ENCODE measurements around the gene GABBR2.

Gene GABBR2

DNA sequence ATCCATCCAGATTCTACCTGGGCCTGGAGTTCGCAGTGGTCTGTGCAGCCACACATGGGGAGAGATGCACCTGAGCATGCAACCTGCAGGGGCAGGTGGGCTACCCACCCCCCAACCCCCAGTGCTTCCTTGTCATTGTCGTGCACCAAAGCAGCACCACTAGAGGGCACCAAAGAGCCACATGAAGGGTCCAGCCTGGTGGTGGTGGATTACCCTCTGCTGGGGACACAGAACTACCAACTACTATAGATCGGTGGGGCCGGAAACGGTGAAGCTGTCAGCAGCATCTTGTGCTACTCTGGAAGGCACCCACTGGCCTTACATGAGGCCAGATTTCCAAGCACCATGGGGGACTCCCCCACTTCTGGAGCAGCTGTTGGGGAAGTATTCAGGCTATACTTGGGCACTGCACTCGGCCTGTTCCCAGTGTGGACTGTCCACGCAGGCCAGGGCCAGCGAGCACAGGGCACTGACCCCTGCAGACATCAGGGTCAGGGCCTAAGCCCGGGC lies 393.1 kb downstream of the GABBR2 start:
- in situ Hi-C loops (cut with MboI; ENCODE audit: low sequenced_read_pairs), result no loop called here

DNA sequence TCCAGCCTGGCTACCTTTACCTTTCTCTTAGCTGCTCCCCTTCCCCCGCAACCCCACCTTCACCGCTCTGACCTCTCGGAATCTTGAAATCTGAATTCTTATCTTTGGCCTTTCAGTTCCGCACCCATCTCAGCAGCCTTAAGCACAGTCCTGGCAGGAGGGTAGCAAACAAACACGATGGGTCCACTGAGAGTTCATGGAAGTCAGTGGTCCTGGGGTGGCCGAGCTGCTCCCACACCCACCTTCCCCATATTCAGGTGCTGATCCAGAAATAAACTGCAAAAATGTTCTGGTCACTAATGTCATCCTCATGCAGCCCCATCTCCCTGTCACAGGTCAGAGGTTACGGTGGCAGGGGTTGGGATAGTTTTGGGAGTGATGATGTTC lies 393.7 kb downstream of the GABBR2 start:
- in situ Hi-C loops (cut with MboI; ENCODE audit: low sequenced_read_pairs), result no loop called here

DNA sequence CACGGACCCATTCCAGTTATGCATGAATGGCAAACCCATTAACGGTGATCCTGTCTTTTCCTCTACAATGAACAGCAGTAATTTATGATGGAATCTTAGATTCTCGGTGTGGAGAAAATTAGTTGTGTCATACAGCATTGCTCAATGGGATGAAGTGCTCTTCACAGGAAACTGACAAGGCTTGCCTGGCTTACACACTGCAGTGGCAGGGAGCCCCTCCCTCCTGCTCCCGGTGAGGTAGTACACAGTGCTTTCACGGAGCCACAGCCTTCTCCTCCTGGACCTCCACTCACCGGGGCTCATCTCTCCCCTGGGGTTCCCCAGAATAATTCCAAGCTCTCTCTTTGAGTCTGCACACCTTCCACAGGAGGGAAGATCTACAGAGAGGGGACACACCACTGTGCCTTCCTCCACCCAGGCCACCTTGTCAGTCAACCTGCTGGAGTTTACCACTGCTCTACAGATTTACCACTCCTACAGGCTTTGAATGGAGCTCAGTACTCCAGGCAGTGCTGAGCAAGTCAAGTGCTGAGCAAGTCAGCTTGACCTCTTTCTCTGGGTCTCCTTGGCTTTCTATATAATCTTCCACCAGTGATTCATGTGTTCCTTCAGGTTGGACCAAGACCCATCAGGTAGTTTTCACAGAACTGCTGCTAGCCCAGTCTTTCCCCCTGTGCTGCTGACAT lies 394.2 kb downstream of the GABBR2 start:
- in situ Hi-C loops (cut with MboI; ENCODE audit: low sequenced_read_pairs), result loop anchor here (5.0 kb wide), 1 partner anchor 458 kb away; no protein-coding TSS in a partner anchor

DNA sequence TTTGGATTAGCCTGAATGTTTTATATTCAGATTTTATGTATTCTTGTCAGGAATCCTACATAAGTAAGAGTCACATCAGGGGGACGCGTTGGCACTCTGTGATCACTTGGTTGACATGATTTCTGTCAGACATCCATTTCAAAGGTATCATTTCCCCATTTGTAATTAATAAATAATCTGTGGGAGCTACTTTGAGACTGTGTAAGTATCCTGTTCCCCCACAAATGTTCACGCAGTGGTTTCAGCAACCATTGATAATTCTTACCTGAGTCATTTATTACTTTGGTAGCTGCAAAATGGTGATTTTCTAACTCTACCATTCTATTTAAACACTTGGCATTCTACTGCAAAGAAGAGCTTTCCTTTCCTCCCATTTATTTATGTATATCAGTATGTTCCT lies 396.4 kb downstream of the GABBR2 start:
- in situ Hi-C loops (cut with MboI; ENCODE audit: low sequenced_read_pairs), result loop anchor here (5.0 kb wide), 1 partner anchor 460 kb away; no protein-coding TSS in a partner anchor

DNA sequence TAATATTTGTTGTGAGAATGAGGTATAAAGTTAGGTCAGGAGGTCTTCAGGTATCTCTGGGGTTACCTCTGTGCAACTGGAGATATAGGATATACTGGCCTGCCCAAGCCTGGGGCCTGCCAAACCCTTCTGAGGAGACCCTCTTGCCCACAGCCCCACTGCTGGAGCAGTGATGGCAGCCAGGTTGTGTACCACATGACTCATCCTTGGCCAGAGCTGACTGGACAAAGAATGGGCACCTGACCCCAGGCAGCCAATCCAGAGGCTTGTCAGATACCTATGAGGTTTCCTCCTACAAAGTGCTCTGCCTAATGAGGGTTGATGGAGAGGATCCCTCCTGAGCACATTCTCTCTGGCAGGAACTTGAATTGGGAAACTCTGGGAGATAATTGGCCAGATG lies 397.2 kb downstream of the GABBR2 start:
- in situ Hi-C loops (cut with MboI; ENCODE audit: low sequenced_read_pairs), result loop anchor here (5.0 kb wide), 1 partner anchor 461 kb away; no protein-coding TSS in a partner anchor

DNA sequence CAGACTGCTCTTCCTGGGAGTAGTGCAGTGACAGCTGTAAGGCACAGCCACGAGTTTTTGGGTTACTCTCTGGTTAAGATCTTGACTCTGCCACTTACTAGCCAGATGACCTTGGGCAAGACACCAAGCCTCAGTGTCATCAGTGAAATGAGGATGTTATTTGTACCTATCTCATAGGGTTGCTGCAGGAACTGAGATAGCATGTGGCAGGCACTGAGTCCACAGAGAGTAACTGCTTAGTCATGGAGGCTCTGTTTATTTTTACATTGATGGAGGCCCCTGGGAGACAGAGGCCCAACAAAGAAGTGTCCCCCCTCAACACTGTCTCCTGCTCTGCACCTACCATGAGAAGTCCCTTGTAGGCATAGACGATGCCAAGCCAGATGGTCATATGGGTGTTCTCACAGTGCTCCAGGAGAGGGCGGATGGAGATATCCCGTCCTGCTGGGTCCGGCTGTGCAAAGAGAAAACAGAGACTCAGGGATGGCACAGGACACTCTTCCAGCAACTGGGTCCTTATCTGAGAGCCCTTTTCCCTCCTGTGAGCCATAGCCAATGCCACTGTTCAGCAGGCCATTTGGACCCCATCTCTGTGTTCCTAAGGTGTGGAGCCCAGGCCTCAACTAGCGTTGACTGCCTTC lies 397.9 kb downstream of the GABBR2 start:
- in situ Hi-C loops (cut with MboI; ENCODE audit: low sequenced_read_pairs), result loop anchor here (5.0 kb wide), 1 partner anchor 461 kb away; no protein-coding TSS in a partner anchor

DNA sequence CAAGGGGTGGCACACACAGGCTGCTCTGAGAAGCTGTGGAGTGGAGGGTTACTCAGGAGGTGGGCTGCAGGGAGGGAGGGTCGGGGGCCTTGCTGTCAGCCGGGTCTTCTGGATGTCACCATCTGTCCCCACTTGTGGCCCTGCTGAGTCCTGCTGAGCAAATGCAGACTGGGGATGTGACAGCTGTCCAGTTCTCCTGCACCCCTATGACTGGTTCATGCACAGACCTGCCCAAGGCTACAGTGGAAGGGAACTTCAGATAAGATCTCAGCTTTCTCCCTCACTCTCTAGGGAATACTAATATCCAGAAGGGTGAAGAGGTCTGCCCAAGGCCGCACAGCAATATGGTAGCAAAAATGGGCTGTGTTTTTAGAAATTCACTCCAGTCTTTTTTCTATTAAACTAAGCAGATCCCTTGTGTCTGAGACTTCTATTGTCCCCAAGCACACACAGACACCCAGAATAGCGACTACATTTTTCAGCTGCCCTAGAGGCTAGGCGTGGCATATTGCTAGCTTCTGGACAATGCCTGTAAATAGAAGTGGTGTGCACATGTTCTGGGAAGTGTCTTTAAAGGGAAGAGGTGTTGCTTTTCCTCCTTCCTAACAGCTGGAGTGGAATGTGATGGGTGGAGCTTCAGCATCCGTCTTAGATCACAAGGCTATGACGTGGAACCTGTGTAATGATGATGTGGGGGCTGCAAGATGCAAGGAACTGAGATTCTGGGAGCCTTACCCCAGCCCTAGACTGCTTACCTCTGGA lies 402.2 kb downstream of the GABBR2 start:
- in situ Hi-C loops (cut with MboI; ENCODE audit: low sequenced_read_pairs), result no loop called here

DNA sequence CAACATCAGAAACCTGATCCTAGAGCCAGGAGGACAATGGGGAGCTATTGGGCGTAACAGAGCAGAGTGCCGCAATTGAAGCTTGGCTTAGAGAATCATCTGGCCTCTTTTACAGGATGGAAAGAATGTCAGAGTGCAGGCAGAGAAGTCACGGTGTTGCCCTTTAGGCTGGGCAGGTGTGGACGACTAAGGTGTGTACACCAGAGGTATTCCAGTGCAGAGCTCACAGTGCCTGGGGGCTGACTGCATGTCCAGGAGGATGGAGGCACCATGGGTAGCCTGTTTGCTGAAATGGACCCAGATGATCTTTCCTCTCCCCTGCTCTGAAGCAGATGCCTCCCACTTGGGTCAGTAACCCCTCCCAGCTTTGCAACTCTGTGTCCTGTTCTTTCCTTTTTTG lies 404.4 kb downstream of the GABBR2 start:
- in situ Hi-C loops (cut with MboI; ENCODE audit: low sequenced_read_pairs), result no loop called here

DNA sequence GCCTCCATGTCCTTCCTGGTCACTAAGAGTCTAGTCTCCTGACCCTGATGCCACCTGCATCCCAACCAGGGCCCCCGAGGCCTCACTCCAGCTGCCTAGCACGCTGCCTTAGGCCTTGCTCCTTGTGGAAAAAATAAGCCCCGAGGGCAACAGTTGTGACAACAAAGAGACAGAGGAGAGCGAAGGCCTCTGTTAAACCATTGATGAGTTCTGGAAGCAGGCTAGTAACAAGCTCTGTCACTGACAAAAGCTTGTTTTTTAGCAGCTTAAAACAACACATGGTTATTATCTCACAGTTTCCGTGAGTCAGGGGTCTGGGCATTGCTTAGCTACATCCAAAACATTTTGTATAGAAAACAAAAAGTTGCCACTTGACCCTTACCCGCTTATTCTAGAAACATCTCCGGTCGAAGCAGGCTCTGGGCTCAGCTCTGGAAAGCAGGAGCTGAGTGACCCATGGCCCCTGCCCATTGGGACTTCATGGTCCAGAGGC lies 405.1 kb downstream of the GABBR2 start:
- in situ Hi-C loops (cut with MboI; ENCODE audit: low sequenced_read_pairs), result no loop called here

DNA sequence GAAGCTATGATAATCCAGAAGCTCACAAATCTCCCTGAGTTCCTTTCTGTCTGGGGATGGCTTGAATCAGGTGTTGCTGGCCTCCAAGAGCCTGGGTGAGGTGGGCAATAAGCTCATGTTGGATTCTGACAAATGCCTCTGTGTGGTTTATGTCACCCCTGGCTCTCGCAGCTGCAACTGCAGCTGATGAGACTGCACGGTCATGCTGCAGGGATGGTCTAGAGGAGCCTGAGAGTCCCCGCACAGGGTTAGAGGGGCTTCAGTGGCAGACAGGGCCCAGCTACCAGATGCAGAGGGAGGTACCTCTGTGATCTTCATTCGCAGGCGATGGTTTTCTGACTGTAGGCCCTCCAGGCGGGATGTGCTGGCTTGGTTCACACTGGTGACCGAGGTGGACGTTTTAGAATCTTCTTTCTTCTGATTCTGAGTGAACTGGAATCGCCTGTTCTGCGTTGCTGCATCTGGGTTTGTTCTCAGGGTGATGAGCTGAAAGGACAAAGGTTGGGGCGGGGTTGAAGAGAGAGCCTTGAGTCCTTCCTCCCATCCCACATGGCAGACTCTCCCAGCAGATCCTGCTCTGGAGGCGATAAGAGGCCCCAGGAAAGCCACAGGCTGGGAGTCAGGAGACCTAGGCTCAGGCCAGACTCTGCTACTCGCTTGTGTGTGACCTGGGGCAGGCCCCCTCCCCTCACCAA lies 405.6 kb downstream of the GABBR2 start:
- in situ Hi-C loops (cut with MboI; ENCODE audit: low sequenced_read_pairs), result no loop called here

DNA sequence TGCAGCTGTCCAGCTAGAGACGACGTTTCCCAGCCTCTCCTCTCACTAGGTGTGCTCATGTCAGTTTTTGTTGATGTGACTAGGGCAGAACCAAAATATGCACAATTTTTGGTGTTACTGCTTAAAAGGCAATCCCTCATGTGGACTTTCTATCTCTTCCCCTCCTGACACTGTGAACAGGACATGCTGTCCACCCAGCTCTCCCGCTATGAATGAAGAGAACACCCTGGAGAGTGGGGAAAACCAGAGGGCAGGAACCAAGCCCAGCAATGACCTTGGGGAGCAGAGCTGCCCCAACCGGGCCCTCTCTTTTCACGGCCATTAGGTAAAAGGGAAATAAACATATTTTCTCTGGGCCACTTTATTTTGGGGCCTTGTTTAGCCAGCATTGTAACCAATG lies 406.6 kb downstream of the GABBR2 start:
- in situ Hi-C loops (cut with MboI; ENCODE audit: low sequenced_read_pairs), result no loop called here

DNA sequence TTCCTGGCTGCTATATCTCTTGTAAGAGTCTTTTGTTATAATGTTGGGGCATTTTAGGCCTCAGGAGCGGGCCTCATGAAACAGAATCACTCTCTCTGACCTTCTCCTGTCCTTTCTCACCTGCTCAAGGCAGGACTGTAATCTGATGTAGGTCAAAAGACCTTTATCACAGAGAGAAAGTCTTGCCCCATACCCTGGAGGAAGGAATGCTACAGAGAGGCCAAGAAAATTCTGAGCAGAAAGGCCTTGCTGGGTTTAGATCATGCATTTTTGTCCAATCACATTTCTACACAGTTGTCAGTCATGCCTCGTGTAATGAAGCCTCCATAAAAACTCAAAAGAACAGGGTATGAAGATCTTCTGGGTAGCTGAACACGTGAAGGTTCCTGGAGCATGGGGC lies 408.1 kb downstream of the GABBR2 start:
- in situ Hi-C loops (cut with MboI; ENCODE audit: low sequenced_read_pairs), result no loop called here

DNA sequence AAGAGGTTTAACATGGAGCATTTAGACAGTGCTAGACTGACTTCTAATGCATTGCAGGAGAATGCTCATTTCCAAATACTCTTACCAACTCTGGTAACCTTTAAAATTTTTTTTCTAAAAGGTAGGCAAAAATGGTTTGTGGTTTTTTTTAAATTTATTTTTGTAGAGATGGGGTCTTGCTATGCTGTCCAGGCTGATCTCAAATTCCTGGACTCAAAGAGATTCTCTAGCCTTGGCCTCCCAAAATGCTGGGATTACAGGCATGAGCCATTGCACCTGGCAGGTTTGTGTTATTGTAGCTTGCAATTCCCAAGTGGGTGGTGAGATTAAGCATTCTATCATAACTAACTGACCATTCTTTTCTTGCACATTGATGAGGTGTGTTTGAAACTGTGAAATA lies 410.3 kb downstream of the GABBR2 start:
- in situ Hi-C loops (cut with MboI; ENCODE audit: low sequenced_read_pairs), result no loop called here

DNA sequence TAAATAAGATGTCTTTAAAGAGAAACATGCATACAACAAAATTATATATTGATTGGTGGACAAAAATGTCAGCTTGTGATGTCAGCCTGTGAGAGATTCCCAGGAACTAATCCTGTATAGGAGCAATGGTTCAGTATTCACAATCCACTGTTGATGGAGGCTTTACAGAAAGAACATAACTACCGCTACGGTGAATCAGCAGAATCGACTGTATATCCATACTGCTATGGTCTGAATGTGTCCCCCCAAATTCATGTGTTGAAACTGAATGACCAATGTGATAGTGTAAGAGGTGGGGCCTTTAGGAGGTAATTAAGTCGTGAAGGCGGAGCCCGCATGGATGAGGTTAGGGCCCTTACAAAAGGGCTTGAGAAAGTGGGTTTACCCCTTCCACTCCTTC lies 412.9 kb downstream of the GABBR2 start:
- in situ Hi-C loops (cut with MboI; ENCODE audit: low sequenced_read_pairs), result no loop called here

DNA sequence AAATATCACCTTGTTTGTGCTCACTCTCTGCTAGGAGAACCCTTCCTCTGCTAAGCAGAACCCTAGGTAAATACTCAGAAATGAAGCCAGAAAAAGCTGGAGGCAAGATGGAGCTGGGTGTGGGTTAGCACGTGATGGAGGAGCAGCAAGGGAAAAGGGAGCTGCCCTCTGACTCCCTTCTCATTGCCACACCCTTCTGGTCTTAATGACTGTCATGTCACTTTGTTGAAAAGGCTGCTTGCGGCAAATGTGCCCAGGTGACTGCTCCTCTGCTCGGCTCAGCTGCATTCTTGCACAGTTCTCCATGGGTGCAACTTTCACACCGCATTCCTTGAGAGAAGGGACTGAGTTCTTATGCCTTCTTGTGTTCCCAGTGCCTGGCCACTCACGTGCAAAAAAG lies 416.9 kb downstream of the GABBR2 start:
- in situ Hi-C loops (cut with MboI; ENCODE audit: low sequenced_read_pairs), result no loop called here

DNA sequence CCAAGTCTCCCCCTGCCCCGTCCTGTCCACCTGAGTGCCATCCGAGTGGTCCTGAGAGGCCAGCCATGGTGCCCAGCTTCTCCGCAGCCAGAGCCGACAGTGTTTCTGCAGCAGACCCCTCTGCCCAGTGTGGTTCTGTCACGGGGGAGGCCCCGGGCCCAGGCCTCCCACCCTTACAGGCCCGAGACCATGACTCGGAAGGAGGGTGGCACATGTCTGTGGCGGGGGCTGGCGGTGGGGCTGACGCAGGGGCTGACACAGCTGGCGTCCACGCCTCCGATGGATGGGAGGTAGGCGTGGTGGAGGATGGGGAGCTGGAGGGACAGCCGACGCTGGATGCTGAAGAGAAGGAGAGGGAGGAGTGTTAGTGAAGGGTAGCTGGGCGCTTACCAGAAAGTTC lies 418.3 kb downstream of the GABBR2 start:
- in situ Hi-C loops (cut with MboI; ENCODE audit: low sequenced_read_pairs), result no loop called here

DNA sequence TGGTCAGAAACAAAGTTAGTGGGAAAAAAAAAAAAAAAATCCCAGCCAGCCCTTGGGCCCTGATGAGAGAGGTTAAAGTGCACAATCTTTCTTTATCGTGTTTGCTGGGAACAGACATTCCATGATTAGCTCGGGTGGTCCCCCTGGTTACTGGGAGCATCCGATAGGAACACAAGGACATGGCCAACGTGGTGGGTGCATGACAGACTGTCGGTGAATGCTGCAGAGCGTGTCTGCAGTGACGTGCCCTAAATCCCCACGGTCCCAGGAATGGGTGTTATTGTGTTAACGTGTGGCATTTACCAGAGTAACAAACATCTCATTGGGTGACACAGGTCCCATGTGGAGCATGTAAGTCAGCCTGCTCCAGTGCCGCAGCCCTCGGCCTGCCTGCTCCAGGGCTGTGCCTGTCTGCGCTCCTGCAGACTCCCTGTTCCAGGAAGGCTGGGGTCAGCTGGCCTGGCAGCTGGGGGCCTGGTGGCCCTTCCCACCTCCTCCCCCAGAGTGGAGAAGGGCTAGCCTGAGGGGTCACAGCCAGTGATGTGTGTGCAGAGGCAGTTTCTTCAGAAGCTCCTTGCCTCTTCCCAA lies 419.0 kb downstream of the GABBR2 start:
- in situ Hi-C loops (cut with MboI; ENCODE audit: low sequenced_read_pairs), result no loop called here

DNA sequence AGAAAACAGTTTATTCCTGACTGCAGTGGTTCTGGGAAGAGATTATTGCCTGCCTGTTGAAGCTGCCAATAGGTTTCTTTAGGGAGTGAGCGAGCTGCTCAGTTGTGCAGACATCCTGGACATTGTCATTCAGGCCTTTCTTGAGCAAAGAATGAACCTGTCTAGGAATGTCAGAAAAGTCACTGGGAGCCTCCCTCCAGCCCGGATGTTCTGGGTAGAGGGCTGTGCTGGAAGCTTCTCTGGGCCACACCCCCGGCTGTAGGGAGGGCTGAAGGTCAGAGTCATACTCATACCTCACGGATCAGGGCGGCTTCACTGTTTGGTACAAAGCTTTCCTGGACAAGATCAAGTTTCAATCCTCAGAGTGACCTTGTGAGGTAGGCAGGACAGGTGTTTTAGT lies 419.9 kb downstream of the GABBR2 start:
- in situ Hi-C loops (cut with MboI; ENCODE audit: low sequenced_read_pairs), result no loop called here

DNA sequence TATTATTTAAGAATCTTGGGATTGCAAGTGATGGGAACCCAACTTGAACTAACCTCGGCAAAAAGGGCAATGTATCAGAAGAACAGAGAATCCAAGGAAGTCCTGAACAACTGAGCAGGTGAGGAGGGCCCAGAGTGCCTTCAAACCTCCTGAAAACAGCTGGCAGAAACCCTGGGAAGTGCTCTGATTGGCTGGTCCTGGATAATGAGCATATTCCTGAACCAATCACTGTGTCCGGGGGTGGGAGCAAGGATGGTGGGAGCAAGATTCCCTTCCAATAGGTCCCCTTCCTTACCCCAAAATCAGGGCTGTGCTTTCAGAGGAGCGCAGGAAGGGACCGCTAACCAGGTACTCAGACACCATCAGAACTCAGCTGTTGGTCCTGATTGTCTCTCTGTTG lies 421.4 kb downstream of the GABBR2 start:
- in situ Hi-C loops (cut with MboI; ENCODE audit: low sequenced_read_pairs), result no loop called here

DNA sequence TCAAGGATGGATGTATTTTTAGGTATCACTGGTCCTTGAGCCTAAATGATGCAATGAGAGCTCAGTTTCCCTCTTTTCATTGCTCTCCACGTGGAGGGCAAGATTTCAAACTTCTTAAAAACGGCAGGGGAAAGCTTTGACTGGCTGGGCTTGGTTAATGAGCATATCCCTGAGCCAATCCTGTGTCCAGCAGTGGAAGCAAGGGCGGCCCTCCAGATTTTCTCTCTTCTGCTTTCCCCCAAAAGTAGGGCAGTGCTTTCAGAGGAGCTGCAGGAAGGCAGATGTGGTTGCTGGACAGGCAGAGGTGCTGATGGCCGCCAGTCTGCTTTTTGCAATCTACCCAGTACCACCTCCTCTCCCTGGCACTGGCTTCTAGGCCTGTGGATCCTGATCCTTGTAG lies 423.3 kb downstream of the GABBR2 start:
- in situ Hi-C loops (cut with MboI; ENCODE audit: low sequenced_read_pairs), result no loop called here

DNA sequence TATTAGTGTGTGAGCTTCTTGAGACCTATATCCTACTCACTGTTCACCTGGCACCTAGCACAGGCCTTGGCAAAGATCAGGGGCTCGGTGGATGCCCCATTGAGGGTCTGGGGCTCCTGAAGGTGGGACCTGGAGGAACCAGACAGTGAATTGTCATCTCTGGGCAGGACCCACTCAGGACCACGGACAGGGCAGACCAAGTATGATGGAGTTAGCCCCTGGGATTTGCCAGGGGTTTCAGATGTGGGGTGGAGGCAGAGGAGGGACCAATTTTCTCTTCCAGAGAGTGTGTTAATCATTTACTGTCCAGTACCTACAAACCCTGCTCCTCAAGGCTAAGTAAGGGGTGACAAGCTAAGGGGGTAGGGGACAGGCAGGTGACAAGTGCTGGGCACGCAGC lies 424.0 kb downstream of the GABBR2 start:
- in situ Hi-C loops (cut with MboI; ENCODE audit: low sequenced_read_pairs), result no loop called here
